ENCODE measurements around the gene ARHGAP27. TPM values are rescaled to one million over a fixed set of nuclear protein-coding genes. Genes with fewer than 3 reads are reported as not detected.

Gene ARHGAP27
- total RNA-seq, 1 donor from 2014 or later: 15.1 TPM

GRCh38 chr17:45384047-45384788 is 48.5 kb downstream of the ARHGAP27 start:
- H3K27ac ChIP-seq (replicated peaks): peak overlapping the region; percentile 58
- H3K9me3 ChIP-seq (replicated peaks): no peaks in the 10 kb centered on the region
- no peaks in the 10 kb centered on the region for H3K36me3 ChIP-seq
- no peak overlapping the region for H3K4me3 ChIP-seq
- H3K4me1 ChIP-seq: peaks cover 46% of the 10 kb centered on the region
- intact Hi-C loops (cut with micrococcal nuclease): loop anchor here (2.0 kb wide), 1 partner anchor 107 kb away; no protein-coding TSS in a partner anchor
- no peak for TF ChIP-seq CTCF (IDR thresholded peaks at IDR 0.05; ENCODE audit: borderline replicate concordance)
- DNase-seq: no peak
- peaks cover 7% of the 10 kb centered on the region for H3K27me3 ChIP-seq (ENCODE audit: low read depth)

GRCh38 chr17:45383003-45383402 is 49.7 kb downstream of the ARHGAP27 start:
- no peak for DNase-seq
- no peak overlapping the region for H3K27ac ChIP-seq (replicated peaks)
- H3K36me3 ChIP-seq: no peaks in the 10 kb centered on the region
- intact Hi-C loops (cut with micrococcal nuclease): no loop called here
- H3K4me3 ChIP-seq: no peak overlapping the region
- no peaks in the 10 kb centered on the region for H3K9me3 ChIP-seq (replicated peaks)
- H3K4me1 ChIP-seq: peaks cover 46% of the 10 kb centered on the region
- H3K27me3 ChIP-seq (ENCODE audit: low read depth): peaks cover under 1% of the 10 kb centered on the region
- no peak for TF ChIP-seq CTCF (IDR thresholded peaks at IDR 0.05; ENCODE audit: borderline replicate concordance)

GRCh38 chr17:45382226-45382625 is 50.4 kb downstream of the ARHGAP27 start:
- intact Hi-C loops (cut with micrococcal nuclease): no loop called here
- Histone ChIP-seq H3K4me1 (peaks cover 46% of the 10 kb centered on the region), H3K4me3 (no peak overlapping the region), H3K27me3 (ENCODE audit: low read depth) (no peaks in the 10 kb centered on the region), H3K27ac (replicated peaks) (peak overlapping the region; percentile 62), H3K36me3 (no peaks in the 10 kb centered on the region), H3K9me3 (replicated peaks) (no peaks in the 10 kb centered on the region)
- no peak for DNase-seq
- no peak for TF ChIP-seq CTCF (IDR thresholded peaks at IDR 0.05; ENCODE audit: borderline replicate concordance)

GRCh38 chr17:45380991-45381390 is 51.7 kb downstream of the ARHGAP27 start:
- intact Hi-C loops (cut with micrococcal nuclease): no loop called here
- peaks cover 43% of the 10 kb centered on the region for H3K4me1 ChIP-seq

GRCh38 chr17:45380046-45380765 is 52.5 kb downstream of the ARHGAP27 start:
- DNase-seq: no peak
- Histone ChIP-seq H3K4me1 (peaks cover 41% of the 10 kb centered on the region), H3K27ac (replicated peaks) (peak overlapping the region; percentile 62)

More at GRCh38 chr17:45380991-45381390, 51.7 kb downstream of the ARHGAP27 start:
- no peak for TF ChIP-seq CTCF (IDR thresholded peaks at IDR 0.05; ENCODE audit: borderline replicate concordance)
- Histone ChIP-seq H3K27me3 (ENCODE audit: low read depth) (no peaks in the 10 kb centered on the region), H3K9me3 (replicated peaks) (no peaks in the 10 kb centered on the region), H3K36me3 (no peaks in the 10 kb centered on the region), H3K27ac (replicated peaks) (peak overlapping the region; percentile 62), H3K4me3 (no peak overlapping the region)
- DNase-seq: no peak

More at GRCh38 chr17:45380046-45380765, 52.5 kb downstream of the ARHGAP27 start:
- Histone ChIP-seq H3K4me3 (no peak overlapping the region), H3K36me3 (no peaks in the 10 kb centered on the region), H3K27me3 (ENCODE audit: low read depth) (no peaks in the 10 kb centered on the region), H3K9me3 (replicated peaks) (no peaks in the 10 kb centered on the region)
- TF ChIP-seq CTCF (IDR thresholded peaks at IDR 0.05; ENCODE audit: borderline replicate concordance): no peak
- intact Hi-C loops (cut with micrococcal nuclease): no loop called here

Data from left ventricle myocardium inferior (tissue), 1 donor.